M059J (cell line): ENCODE results near the gene CLN3. TPM values are rescaled to one million over a fixed set of nuclear protein-coding genes. Genes with fewer than 3 reads are reported as not detected.
"Not testable (repeated sequence)": the region's sequence is repeated elsewhere in the genome, so short reads cannot be mapped to it uniquely, and the experiment has no call there.

ENCODE experiments used
- DNase-seq: peaks from one replicate; pipeline ENCODE4 v3.0.0-alpha.2; 2012; ENCODE audit warnings: low read depth
- total RNA-seq: library from RNA; depleted of rRNA; stranded (reverse); fragments of >200 nt; shearing (Covaris generic); gene quantifications from 2 replicates; pipeline ENCODE4 v1.2.3, GENCODE V29; 2014

The CLN3 gene
- total RNA-seq, 1 experiment from 2014 or later: 19.5 TPM

DNA sequence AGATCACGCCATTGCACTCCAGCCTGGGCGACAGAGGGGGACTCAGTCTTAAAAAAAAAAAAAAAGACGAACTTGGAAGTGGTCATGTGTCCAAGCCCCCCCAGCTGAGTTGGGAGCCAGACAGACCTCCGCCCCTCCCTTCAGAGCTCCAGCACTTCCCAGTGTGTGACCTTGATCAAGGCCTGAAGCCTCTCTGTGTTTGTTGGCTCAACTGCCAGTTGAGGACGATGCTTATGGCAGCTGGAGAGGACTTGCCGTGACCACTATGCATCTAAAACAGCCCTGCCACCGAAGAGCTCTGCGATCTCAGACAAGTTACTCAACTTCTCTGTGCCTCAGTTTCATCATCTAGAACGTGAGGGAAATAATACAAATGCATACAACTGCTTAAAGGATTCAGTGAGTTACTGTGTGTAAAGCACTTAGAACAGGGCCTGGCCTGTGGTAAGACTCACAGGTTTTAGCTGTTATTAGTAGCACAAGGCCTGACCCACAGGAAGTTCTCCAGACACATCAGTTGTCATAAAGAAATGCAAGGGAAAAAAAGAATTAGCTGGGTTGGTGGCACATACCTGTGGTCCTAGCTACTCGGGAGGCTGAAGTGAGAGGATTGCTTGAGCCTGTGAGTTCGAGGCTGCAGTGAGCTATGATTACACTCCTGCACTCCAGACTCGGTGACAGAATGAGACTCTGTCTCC lies 21.8 kb upstream of the CLN3 start:
- DNase-seq: peak; percentile 57

DNA sequence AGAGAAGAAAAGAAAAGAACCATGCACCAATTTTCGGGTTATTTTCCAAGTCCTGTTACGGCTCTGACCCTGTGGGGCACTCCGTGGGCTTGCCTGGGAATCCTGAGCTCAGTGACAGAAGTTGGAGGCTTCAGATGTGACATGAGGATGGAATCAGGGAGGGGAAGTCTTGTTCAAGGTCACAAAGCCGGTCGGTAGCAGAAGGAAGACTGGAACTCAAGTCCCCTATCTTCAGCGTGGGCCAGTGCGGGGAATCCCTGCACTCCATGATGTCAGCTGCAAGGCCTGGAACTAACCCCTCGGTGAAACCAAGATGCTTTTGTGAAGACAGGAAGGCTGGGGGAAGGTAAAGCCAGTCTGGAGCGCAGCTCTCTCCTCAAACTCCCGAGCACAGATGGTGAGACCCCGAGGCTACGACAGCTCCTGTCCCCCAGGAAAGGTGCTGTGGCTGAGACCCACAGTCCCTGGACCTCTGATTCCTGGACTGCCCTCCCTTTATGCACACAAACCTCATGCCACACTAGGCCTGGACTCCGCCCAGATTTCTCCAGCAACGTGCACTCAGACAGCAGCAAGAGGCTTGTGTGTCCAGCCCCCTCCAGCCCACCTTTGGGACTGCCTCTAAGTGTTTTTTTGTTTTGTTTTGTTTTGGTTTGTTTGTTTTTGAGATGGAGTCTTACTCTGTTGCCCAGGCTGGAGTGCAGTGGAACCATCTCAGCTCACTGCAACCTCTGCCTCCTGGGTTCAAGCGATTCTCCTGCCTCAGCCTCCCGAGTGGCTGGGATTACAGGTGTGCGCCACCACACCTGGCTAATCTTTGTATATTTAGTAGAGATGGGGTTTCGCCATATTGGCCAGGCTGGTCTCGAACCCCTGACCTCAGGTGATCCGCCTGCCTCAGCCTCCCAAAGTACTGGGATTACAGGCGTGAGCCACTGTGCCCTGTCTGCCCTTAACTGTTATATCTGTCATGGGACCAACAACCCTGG lies 20.2 kb upstream of the CLN3 start:
- DNase-seq: no peak

DNA sequence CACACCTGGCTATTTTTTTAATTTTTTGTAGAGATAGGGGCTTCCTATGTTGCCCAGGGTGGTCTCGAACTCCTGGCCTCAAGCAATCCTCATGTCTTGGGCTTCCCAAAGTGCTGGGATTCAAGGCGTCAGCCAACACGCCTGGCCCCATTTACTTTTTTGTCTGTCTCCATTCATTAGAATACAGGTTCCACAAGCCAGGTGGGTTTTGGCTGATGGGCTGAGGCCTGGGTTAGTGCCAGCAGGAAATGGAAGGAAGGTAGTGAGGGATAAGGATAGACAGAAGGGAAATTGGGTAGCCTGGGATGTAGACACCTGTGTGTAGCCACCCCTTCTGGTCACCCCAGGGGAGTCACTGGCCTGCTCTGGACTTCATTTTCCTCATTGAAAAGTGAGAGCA lies 19.2 kb upstream of the CLN3 start:
- no peak for DNase-seq

DNA sequence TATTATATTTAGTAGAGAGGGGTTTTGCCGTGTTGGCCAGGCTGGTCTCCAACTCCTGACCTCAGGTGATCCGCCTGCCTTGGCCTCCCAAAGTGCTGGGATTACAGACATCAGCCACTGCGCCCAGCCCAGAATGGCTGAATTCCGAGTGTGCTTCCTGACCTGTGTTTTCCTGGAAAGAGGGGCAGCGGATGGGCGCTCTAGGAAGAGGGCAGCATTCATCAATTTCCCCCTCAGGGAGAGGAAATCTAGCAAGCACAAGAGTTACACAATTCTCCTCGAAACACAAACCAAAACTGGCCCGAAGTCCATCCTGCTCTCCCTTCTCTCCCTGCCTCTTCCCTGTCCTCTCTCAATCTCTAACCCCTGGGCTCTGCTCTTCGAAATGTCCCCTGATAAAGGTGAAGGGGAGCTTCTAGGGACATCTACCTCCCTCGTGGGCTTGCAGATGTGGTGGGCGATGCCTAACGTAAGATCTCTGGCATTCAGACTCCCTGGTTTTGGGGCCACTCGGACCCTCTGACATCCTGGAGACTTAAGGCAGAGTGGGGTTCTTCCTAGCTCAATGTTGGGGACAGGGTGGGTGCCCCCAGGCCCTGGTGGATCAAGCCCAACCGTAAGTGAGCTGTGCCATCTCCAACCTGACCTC lies 13.7 kb upstream of the CLN3 start:
- DNase-seq: no peak

DNA sequence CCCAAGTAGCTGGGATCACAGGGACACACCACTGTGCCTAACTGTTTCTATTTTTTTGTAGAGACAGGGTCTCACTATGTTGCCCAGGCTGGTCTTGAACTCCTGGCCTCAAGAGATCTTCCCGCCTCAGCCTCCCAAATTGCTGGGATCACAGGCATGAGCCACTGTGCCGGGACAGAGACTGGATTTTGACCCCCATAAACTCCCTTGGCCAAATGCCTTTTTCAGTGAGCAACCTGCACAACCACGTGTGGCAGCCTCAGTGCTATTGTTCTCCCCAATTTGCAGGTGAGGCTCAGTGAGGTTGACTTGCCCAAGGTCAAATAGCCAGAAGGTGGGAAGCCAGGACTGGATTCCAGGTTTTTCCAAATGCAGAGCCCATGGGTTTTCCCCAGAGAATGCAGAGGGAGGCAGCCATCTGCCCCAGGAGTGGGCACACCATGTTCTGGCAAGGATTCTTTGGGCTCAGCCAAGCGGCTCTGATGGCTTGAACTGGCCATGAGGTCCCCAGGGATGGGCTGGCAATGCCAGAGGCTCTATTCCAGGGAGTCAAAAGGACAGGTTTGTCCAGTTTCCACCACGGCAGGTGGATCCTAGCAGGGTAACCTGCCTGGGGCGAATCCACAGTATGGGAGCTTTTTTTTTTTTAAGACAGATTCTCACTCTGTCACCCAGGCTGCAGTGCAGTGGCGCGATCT lies 13.0 kb upstream of the CLN3 start:
- no peak for DNase-seq

DNA sequence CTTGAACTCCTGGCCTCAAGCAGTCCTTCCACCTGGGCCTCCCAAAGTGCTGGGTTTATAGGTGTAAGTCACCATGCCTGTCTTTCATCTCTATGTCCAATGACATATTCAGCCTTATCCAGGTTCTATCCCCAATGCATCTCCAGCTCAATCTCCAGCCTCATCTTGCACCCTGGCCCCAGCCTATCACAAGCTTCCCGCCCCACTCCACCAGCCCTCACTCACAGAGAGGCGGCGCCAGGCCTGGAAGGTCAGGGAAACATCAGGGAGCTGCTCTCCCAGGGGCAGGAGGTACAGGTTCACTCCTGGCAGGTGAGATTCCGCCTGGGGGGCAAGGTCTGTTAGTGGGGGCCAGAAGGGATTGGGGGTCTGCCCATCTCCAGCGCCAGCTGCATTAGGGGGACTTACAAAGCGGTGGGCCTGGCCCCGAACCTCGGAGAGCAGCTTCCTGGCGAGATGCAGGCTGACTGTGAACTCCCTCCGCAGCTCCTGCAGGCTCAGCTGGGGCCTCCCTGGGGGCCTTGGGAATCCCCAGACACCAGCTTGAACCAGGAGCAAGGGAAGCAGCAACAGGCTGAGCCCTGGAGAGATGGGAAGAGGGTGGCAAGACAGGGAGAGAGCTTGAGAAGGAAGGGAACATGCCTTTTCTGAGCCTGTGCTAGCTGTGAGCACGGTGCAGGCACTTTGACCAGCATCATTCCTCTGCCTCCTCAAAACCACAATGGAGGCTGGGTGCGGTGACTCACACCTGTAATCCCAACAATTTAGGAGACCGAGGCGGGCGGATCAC lies 11.8 kb upstream of the CLN3 start:
- DNase-seq: peak; percentile 46

DNA sequence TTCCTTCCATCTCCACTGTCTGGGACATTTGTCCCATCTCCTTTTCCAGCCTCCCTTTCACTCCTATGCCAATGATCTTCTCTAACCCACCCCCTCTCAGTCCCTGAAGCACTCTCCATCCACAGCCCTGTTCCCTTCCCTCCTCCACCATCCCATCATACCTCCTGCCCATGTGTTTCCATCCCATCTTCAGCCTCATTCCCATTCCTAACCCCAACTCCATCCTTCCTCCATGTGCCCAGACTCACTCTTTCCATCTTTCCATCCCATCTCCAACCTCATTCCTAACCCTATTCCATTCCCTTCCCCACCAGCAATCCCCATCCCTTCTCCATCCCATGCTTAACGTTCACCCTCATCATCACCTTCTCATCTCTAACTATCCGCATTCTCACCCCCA lies 10.4 kb upstream of the CLN3 start:
- DNase-seq: no peak

DNA sequence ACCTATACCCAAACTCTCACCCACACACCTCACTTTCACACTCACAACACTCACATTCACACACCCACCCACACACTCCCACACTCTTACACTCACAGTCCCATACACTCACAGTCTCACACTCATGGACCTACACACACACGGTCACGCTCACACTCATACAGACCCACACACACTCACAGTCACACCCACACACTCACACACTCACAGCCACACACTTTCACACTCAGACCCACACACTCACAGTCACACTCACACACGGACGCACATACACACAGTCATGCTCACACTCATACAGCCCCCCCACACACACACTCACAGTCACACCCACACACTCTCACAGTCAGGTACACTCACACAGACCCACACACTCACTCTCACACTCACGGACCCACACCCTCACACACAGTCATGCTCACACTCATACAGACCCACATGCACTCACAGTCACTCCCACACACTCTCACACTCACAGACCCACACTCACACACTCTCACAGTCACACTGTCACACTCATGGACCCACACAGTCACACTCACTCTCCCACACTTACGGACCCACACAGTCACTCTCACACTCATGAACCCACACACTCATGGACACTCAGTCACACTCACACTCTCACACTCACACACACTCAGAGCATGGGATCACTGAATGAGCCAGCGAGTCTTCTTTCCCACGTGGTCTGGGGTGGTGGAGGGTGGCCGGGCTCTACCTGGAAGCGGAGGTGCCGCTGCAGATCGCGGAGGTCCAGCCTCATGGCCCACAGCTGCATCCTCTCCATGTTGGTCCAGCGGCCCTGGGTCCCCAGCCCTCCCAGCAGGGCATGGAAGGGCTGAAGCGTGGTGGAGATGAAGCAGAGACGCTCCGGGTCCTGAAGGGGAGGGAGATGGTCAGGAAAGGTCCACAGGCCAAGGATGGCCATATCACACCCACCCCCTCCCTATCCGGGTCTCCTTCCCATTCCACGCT lies 9.7 kb upstream of the CLN3 start:
- DNase-seq: no peak

DNA sequence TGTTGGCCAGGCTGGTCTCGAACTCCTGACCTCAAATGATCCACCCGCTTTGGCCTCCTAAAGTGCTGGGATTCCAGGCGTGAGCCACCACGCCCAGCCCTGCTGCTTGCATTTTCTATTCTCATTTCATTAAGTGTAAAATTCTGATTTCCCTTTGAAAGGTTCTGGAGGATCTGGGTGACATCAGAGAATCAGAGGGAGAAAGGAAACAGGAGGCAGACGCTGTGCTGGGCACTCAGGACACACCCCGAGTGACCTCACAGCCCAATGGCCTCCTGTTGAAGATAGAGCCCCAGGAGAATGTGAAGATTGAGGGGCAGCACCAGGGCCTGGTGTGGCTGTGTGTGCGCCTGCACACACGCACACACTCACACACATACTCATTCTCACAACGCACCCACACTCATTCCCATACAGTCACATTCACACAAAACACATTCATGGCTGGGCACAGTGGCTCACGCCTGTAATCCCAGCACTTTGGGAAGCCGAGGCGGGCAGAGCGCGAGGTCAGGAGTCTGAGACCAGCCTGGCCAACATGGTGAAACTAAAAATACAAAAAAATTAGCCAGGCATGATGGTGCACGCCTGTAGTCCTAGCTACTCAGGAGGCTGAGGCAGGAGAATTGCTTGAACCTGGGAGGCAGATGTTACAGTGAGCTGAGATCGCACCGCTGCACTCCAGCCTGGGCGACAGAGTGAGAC lies 8.8 kb upstream of the CLN3 start:
- DNase-seq: not testable (repeated sequence)

DNA sequence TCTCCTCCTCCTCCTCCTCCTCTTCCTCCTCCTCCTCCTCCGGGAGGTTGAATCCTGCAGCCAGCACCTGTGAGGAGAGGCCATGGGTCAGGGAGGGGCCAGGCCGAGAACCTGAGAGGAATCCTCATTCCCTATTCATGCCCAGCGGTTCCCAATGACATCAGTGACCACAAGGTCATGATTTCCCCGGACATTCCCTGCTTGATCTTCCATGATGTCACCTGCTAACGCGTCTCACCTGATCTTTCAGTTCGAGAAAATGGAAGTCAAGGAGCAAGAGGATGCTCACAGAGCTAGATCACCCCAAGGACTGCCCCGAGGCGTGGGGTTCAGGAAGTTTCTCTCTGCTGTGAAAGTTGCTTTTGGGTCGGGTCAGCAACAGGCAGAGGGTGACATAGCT lies 8.0 kb upstream of the CLN3 start:
- DNase-seq: peak; percentile 53

DNA sequence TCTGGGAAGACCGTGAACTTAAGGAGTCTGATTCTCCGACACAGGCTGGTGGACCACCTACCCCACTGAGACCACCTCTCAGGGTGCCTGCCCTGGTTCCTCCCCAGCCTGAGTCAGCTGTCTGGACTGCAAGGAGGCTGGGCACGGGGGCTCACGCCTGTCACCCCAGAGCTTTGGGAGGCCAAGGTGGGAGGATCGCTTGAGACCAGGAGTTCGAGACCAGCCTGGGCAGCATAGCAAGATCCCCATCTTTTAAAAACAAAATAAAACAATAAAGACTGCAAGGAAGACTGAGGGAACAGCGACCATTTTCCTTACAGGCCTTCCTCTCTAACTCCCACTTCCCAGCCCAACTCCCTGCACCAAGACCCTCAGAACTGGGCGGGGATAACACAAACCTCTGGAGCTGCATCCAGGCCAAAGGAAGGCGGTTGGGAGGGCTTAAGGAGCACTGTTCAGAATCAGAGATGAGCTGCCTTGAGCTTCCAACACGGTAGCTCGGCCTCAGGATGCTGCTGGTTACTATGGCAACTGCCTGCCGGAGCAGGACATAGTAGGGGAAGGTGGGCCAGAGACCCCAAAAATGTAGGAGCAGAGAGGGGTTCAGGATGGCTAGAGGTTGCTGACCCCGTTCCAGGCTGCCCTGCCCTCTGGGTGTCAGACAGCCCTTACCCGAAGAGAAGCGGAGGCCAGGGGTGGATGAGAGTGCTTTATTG lies 7.0 kb upstream of the CLN3 start:
- DNase-seq: no peak

DNA sequence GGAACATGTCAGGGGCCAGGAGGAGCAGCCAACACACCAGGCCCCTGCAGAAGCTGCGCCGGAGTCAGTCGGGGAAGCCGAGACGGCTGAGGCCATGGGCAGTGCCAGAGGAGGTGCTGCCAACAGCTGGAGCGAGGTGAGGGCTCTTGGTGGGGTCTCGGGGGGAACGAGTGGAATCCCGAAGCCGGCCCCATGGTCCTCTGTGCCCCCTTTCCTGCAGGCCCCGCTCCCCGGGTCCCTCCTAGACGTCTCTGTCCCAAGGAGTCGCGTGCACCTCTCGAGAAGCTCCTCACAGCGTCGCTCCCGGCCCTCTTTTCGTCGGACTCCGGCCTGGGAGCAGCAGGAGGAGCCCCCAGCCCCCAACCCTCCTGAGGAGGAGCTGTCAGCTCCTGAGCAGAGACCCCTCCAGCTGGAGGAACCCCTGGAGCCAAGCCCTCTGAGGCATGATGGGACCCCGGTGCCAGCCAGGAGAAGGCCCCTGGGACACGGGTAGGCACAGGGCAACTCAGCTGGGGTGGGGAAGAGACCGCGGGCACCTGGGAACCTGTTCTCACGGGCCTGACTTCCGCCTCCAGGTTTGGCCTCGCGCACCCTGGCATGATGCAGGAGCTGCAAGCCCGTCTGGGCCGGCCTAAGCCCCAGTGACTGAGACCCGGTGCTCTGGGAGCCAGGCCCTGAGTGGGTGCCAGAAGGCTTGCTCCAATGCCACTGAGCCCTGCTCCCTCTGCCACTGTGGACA lies 6.2 kb upstream of the CLN3 start:
- DNase-seq: no peak

DNA sequence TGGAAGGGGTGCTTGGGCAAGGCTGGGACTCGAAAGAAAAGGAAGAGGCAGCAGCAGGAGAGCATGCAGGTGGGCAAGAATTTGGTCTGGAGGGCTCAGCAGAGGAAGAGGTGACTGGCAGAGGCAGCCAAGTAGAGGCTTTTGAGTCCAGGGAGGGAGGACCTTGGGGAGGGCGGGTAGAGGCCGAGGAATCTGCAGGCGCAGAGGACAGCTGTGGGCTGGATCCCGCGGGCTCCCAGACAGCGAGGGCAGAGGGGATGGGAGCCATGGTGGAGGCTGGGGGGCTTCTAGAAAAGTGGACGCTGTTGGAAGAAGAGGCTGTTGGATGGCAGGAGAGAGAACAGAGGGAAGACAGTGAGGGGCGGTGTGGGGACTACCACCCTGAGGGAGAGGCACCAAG lies 5.5 kb upstream of the CLN3 start:
- DNase-seq: no peak

DNA sequence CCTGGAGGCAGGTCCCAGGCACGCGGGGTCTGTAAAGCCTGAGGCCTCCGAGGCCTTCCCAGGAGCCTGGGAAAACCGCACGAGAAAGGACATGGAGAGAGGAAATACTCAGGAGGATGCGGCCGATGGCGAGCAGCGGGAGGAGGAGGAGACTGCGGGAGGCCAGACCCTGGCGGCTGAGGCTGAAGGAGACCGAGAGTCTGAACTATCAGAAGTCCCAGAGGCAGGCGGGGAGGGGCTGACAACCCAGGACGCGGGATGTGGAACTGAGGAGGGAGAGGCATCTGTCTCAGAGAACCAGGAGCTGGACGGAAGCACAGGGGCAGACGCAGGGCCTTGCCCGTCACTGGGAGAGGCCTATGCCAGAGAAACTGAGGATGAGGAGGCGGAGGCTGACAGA lies 5.0 kb upstream of the CLN3 start:
- no peak for DNase-seq

DNA sequence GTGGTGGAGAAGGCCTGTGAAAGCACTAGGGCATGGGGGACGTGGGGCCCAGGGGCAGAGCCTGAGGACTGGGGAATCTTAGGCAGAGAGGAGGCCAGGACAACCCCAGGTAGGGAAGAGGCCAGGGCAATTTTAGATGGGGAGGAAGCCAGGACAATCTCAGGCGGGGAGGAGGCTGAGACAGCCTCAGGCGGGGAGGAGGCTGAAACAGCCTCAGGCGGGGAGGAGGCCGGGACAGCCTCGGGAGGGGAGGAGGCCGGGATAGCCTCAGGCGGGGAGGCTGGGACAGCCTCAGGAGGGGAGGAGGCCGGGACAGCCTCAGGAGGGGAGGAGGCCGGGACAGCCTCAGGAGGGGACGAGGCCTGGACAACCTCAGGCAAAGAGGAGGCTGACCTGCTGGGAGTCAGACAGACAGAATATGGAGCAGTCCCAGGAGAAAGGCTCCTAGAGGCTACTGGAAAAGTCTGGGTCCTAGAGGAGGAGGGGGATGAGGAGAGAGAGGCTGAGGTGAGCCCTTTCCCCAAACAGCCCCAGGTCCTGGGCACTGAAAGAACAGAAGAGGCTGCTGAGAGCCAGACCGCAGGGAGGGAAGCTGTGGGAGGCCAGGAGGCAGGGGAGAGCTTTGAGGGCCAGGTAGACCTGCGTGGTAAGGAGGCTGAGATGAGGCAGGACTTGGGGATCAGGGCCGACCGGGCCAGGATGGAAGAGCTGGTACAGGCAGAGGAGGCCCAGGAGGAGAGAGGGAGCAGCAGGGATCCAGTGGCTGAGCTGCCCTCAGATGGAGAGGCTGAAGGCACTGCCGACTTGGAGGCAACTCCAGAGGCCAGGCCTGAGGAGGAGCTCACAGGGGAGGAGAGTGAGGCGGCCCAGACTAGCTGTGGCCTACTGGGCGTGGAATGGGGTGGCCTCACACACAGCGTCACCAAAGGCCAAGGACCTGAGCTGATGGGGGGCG lies 4.2 kb upstream of the CLN3 start:
- no peak for DNase-seq

DNA sequence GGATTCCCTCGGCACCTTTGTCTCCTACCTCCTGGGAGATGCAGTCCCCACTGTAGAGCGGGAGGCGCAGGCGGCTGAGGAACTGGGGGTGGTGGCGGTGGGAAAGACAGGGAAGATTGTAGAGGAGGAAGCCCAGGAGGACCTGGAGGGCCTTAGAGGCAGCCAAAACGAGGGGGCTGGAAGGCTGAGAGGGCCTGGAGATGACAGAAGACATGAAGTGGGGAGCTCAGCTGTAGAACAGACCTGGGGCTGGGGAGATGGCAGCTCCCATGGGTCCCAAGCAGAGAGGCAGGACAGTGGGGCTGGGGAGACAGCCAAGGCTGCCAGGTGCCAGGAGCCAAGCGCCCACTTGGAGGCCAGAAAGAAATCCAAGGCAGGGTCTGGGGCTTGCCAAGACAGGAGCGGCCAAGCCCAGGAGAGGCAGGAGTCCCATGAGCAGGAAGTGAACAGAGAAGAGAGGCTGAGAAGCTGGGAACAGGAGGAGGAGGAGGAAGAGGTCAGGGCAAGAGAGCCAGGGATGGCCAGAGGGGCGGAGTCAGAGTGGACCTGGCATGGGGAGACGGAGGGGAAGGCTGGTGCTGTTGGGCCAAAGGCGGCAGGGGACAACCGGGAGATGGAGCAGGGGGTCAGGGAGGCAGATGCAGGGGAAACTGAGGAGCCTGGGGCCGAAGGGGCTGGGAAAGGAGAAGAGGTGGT lies 3.4 kb upstream of the CLN3 start:
- DNase-seq: no peak
